ENCODE measurements around the gene FCGBP.
"Not testable (repeated sequence)": the region's sequence is repeated elsewhere in the genome, so short reads cannot be mapped to it uniquely, and the experiment has no call there.

Gene FCGBP

GRCh38 chr19:39890755-39891551, 43.5 kb downstream of the FCGBP start:
- DNase-seq (ENCODE audit: low read depth), result no peak

GRCh38 chr19:39889872-39890754, 44.3 kb downstream of the FCGBP start:
- DNase-seq (ENCODE audit: low read depth), result not testable (repeated sequence)

GRCh38 chr19:39887456-39887951, 46.9 kb downstream of the FCGBP start:
- DNase-seq (ENCODE audit: low read depth), result not testable (repeated sequence)

- not testable (repeated sequence) for DNase-seq (ENCODE audit: low read depth)
Measured at GRCh38 chr19:39885821-39886554, 48.4 kb downstream of the FCGBP start.

- not testable (repeated sequence) for DNase-seq (ENCODE audit: low read depth)
Measured at GRCh38 chr19:39884721-39885120, 49.7 kb downstream of the FCGBP start.

Data from iris pigment epithelial cell (primary cell).